HepG2 (cell line): ENCODE results near the gene SMURF1. TPM values are rescaled to one million over a fixed set of nuclear protein-coding genes. Genes with fewer than 3 reads are reported as not detected.

Experiments used
- FOXM1 ChIP-seq: sonication (generic); formaldehyde crosslinking; IDR thresholded peaks from 2 replicates; pipeline ENCODE4 v1.5.0; 2020; ENCODE audit warnings: missing genetic modification reagents
- FOXP4 ChIP-seq: sonication (generic); formaldehyde crosslinking; IDR thresholded peaks from 2 replicates; pipeline ENCODE4 v1.4.0; 2020; ENCODE audit warnings: missing genetic modification reagents
- GLI4 ChIP-seq: sonication (generic); formaldehyde crosslinking; IDR thresholded peaks from 2 replicates; pipeline ENCODE4 v1.5.1; 2020; ENCODE audit warnings: missing genetic modification reagents, mild to moderate bottlenecking, moderate library complexity, borderline replicate concordance
- HMG20A ChIP-seq: IDR thresholded peaks from 2 replicates; pipeline ENCODE4 v1.6.1; 2016; ENCODE audit warnings: borderline replicate concordance
- IRF9 ChIP-seq: sonication (generic); formaldehyde crosslinking; IDR thresholded peaks from 2 replicates; pipeline ENCODE4 v1.8.0; 2022; ENCODE audit warnings: missing genetic modification reagents, mild to moderate bottlenecking, borderline replicate concordance
- KDM3A ChIP-seq: IDR thresholded peaks from 2 replicates; pipeline ENCODE4 v1.6.1; 2018; ENCODE audit warnings: low read depth, missing compliant biosample characterization
- KDM5A ChIP-seq: fragments of 200-600 bp; sonication (generic); IDR thresholded peaks from 2 replicates; pipeline ENCODE4 v1.7.0; 2018; ENCODE audit warnings: antibody characterized with exemption, mild to moderate bottlenecking, low read length, borderline replicate concordance
- KLF12 ChIP-seq: sonication (generic); formaldehyde crosslinking; IDR thresholded peaks from 2 replicates; pipeline ENCODE4 v1.4.0; 2020; ENCODE audit warnings: missing genetic modification reagents, borderline replicate concordance
- NONO ChIP-seq, 2 experiments: fragments of 450-650 bp in 1 of 2; sonication (generic) in 1 of 2; formaldehyde crosslinking in 1 of 2; IDR thresholded peaks in 1 of 2; conservative IDR thresholded peaks in 1 of 2; 2 replicates each; pipeline versions ENCODE4 v1.6.1 to v1.8.0; 2017 to 2022; ENCODE audit warnings: mild to moderate bottlenecking in 1 of 2, missing genetic modification reagents in 1 of 2, moderate library complexity in 1 of 2
- PHF21A ChIP-seq: sonication (generic); formaldehyde crosslinking; IDR thresholded peaks from 2 replicates; pipeline ENCODE4 v1.5.0; 2020; ENCODE audit warnings: mild to moderate bottlenecking, missing genetic modification reagents
- RAD51 ChIP-seq: fragments of 450-650 bp; IDR thresholded peaks from 2 replicates; pipeline ENCODE4 v1.6.1; 2016; ENCODE audit warnings: borderline replicate concordance
- RARA ChIP-seq: IDR thresholded peaks from 2 replicates; pipeline ENCODE4 v1.6.1; 2016; ENCODE audit warnings: missing genetic modification reagents, missing compliant biosample characterization
- RNF219 ChIP-seq: sonication (generic); formaldehyde crosslinking; IDR thresholded peaks from 2 replicates; pipeline ENCODE4 v1.5.0; 2020; ENCODE audit warnings: mild to moderate bottlenecking, missing genetic modification reagents
- SAFB2 ChIP-seq: sonication (generic); formaldehyde crosslinking; IDR thresholded peaks from 2 replicates; pipeline ENCODE4 v1.5.1; 2020; ENCODE audit warnings: missing genetic modification reagents, low read depth, mild to moderate bottlenecking, borderline replicate concordance
- SIN3A ChIP-seq: IDR thresholded peaks from 2 replicates; pipeline ENCODE4 v1.6.1; 2011; ENCODE audit warnings: low read depth, mild to moderate bottlenecking, control low read depth, low read length, borderline replicate concordance
- SOX13 ChIP-seq, 3 experiments: fragments of 450-650 bp in 1 of 3; sonication (generic) in 1 of 3; formaldehyde crosslinking in 1 of 3; IDR thresholded peaks in 2 of 3; conservative IDR thresholded peaks in 1 of 3; 2 replicates each; pipeline versions ENCODE4 v1.5.0 to v1.6.1; 2016 to 2020; ENCODE audit warnings: antibody characterized with exemption in 1 of 3, mild to moderate bottlenecking in 1 of 3, missing compliant biosample characterization in 1 of 3, missing genetic modification reagents in 1 of 3, moderate library complexity in 1 of 3
- SP1 ChIP-seq, 2 experiments: fragments of 450-650 bp in 1 of 2; sonication (generic) in 1 of 2; formaldehyde crosslinking in 1 of 2; IDR thresholded peaks; 2 replicates each; pipeline versions ENCODE4 v1.4.0 to v1.6.1; 2016 to 2020; ENCODE audit warnings: missing genetic modification reagents in 1 of 2
- SYNCRIP ChIP-seq: fragments of 200-400 bp; formaldehyde crosslinking; IDR thresholded peaks from 2 replicates; pipeline ENCODE4 v1.6.1; 2018; ENCODE audit warnings: mild to moderate bottlenecking, low read depth, low read length; ENCODE audit not compliant: insufficient read depth
- TCF7 ChIP-seq: sonication (generic); IDR thresholded peaks from 2 replicates; pipeline ENCODE4 v1.6.1; 2016; ENCODE audit warnings: antibody characterized with exemption, low read depth
- polyA plus RNA-seq, 8 experiments: library from polyadenylated mRNA; depleted of rRNA in 3 of 8; stranded (reverse) in 7 of 8; unstranded in 1 of 8; fragments of >200 nt; fragmentation: Illumina TruSeq in 4 of 8; extraction: Trizol in 4 of 8; gene quantifications; 2 replicates each; pipeline versions ENCODE4 v1.2.1 to v1.2.3, GENCODE V29; 2011 to 2016; ENCODE audit warnings: low read depth in 4 of 8, missing spikeins in 1 of 8, mixed read lengths in 1 of 8; ENCODE audit not compliant: insufficient read depth in 1 of 8
- total RNA-seq, 5 experiments: library from RNA; depleted of rRNA; stranded (reverse); fragments of >200 nt; fragmentation: Illumina TruSeq; extraction: Trizol; gene quantifications; 2 replicates each; pipeline ENCODE4 v1.2.3, GENCODE V29; 2016; ENCODE audit warnings: low read depth in 1 of 5
- TF ChIP-seq, protein P1 (sequence below): sonication (generic); formaldehyde crosslinking; IDR thresholded peaks from 2 replicates; pipeline ENCODE4 v1.9.0; 2022; ENCODE audit warnings: low read depth, missing genetic modification reagents

Gene SMURF1
- total and polyA plus RNA-seq, 2 of the 13 experiments (the other 11 are each of a cell fraction or from before 2014, with no cell fraction given) = 8.3 to 11.1 TPM

DNA sequence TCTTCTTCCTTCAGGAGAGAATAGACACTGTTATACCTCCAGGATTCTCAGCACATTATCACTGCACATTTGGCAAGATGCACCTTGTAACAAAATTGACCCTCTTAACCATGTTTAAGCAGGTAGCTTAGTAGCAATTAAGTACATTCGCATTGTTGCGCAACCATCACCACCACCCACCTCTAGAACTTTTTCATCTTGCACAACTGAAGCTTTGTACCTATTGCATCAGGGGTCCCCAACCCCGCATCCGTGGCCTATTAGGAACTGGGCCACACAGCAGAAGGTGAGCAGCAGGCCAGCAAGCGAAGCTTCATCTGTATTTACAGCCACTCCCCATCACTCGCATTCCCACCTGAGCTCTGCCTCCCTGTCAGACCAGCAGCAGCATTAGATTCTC is 29.9 kb upstream of the SMURF1 start (continued):
- TF ChIP-seq SOX13 (IDR thresholded peaks at IDR 0.05) (no peak), SOX13 (CRISPR knock-in tag; conservative IDR thresholded peaks at IDR 0.05 in 1 of 2, IDR thresholded peaks at IDR 0.05 in 1 of 2) (peak in 1 of 2 experiments; percentile 68; a peak in 1 of 4 replicates), SP1 (IDR thresholded peaks at IDR 0.05) (no peak), SP1 (CRISPR knock-in tag; IDR thresholded peaks at IDR 0.05) (no peak), KLF12 (CRISPR knock-in tag) (no peak), IRF9 (CRISPR knock-in tag) (no peak), PHF21A (CRISPR knock-in tag) (no peak), TCF7 (0 out of 2 replicates have a peak, but pooled peaks have one; percentile 10), GLI4 (CRISPR knock-in tag) (no peak), KDM5A (no peak), RAD51 (no peak), FOXP4 (CRISPR knock-in tag) (peak; percentile 53; the same call in 1 of the 2 replicates), RARA (peak; percentile 75), KDM3A (CRISPR knock-in tag) (no peak), SYNCRIP (no peak), SIN3A (no peak), FOXM1 (CRISPR knock-in tag) (no peak), HMG20A (CRISPR knock-in tag) (peak; percentile 47; the same call in 1 of the 2 replicates), SAFB2 (CRISPR knock-in tag) (no peak), RNF219 (CRISPR knock-in tag) (no peak), NONO (IDR thresholded peaks at IDR 0.05) (no peak), NONO (CRISPR knock-in tag; conservative IDR thresholded peaks at IDR 0.05) (0 out of 2 replicates have a peak, but pooled peaks have one; percentile 16)
- TF ChIP-seq, protein P1, sequence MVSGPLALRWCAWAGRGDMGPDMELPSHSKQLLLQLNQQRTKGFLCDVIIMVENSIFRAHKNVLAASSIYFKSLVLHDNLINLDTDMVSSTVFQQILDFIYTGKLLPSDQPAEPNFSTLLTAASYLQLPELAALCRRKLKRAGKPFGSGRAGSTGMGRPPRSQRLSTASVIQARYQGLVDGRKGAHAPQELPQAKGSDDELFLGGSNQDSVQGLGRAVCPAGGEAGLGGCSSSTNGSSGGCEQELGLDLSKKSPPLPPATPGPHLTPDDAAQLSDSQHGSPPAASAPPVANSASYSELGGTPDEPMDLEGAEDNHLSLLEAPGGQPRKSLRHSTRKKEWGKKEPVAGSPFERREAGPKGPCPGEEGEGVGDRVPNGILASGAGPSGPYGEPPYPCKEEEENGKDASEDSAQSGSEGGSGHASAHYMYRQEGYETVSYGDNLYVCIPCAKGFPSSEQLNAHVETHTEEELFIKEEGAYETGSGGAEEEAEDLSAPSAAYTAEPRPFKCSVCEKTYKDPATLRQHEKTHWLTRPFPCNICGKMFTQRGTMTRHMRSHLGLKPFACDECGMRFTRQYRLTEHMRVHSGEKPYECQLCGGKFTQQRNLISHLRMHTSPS (CRISPR knock-in tag) = no peak
